ENCODE results near the gene STPG2. TPM values are rescaled to one million over a fixed set of nuclear protein-coding genes. Genes with fewer than 3 reads are reported as not detected.
"Not testable (repeated sequence)": the region's sequence is repeated elsewhere in the genome, so short reads cannot be mapped to it uniquely, and the experiment has no call there.

Gene STPG2
- total RNA-seq, 2 donors from 2014 or later, result not detected

- Histone ChIP-seq H3K4me1 (ENCODE audit: control insufficient read depth in 1 of 2, low read depth in 2 of 2) (no peaks in the 10 kb centered on the region), H3K9me3 (no peaks in the 10 kb centered on the region), H3K27me3 (replicated peaks; ENCODE audit: insufficient read depth) (no peaks in the 10 kb centered on the region), H3K27ac (no peak overlapping the region), H3K4me3 (no peak overlapping the region), H3K36me3 (no peaks in the 10 kb centered on the region)
- ATAC-seq (ENCODE audit: insufficient number of reproducible peaks, low FRiP score, low read depth) (no peak), DNase-seq (ENCODE audit: low spot score) (no peak)
- TF ChIP-seq CTCF (IDR thresholded peaks at IDR 0.05), result no peak
These were observed 560.4 kb downstream of the STPG2 start for GRCh38 chr4:97582890-97583289.

GRCh38 chr4:97577004-97577403 lies 566.3 kb downstream of the STPG2 start:
- Histone ChIP-seq H3K27ac (no peak overlapping the region), H3K9me3 (no peaks in the 10 kb centered on the region), H3K36me3 (no peaks in the 10 kb centered on the region), H3K27me3 (replicated peaks; ENCODE audit: insufficient read depth) (no peaks in the 10 kb centered on the region), H3K4me3 (no peak overlapping the region), H3K4me1 (ENCODE audit: control insufficient read depth in 1 of 2, low read depth in 2 of 2) (no peaks in the 10 kb centered on the region)
- ATAC-seq (ENCODE audit: insufficient number of reproducible peaks, low FRiP score, low read depth), result peak; percentile 26
- TF ChIP-seq CTCF (IDR thresholded peaks at IDR 0.05), result no peak
- no peak for DNase-seq (ENCODE audit: low spot score)

GRCh38 chr4:97560009-97560408 lies 583.3 kb downstream of the STPG2 start:
- H3K9me3 ChIP-seq, result peaks cover 2% of the 10 kb centered on the region
- H3K4me1 ChIP-seq (ENCODE audit: control insufficient read depth in 1 of 2, low read depth in 2 of 2), result no peaks in the 10 kb centered on the region
- TF ChIP-seq CTCF (IDR thresholded peaks at IDR 0.05), result no peak
- H3K27me3 ChIP-seq (replicated peaks; ENCODE audit: insufficient read depth), result no peaks in the 10 kb centered on the region
- ATAC-seq (ENCODE audit: insufficient number of reproducible peaks, low FRiP score, low read depth) (no peak), DNase-seq (ENCODE audit: low spot score) (no peak)
- H3K27ac ChIP-seq, result no peak overlapping the region
- H3K36me3 ChIP-seq, result no peaks in the 10 kb centered on the region
- H3K4me3 ChIP-seq, result no peak overlapping the region

GRCh38 chr4:97558204-97558778 lies 585.0 kb downstream of the STPG2 start:
- H3K36me3 ChIP-seq, result no peaks in the 10 kb centered on the region
- H3K9me3 ChIP-seq, result peaks cover 2% of the 10 kb centered on the region
- no peak overlapping the region for H3K4me3 ChIP-seq
- H3K27ac ChIP-seq, result no peak overlapping the region
- ATAC-seq (ENCODE audit: insufficient number of reproducible peaks, low FRiP score, low read depth) (no peak), DNase-seq (ENCODE audit: low spot score) (no peak)
- no peaks in the 10 kb centered on the region for H3K27me3 ChIP-seq (replicated peaks; ENCODE audit: insufficient read depth)
- no peaks in the 10 kb centered on the region for H3K4me1 ChIP-seq (ENCODE audit: control insufficient read depth in 1 of 2, low read depth in 2 of 2)
- TF ChIP-seq CTCF (IDR thresholded peaks at IDR 0.05), result no peak

- not testable (repeated sequence) for H3K36me3 ChIP-seq; H3K9me3 ChIP-seq; H3K4me3 ChIP-seq; DNase-seq (ENCODE audit: low spot score); H3K27me3 ChIP-seq (replicated peaks; ENCODE audit: insufficient read depth); H3K27ac ChIP-seq; H3K4me1 ChIP-seq (ENCODE audit: control insufficient read depth in 1 of 2, low read depth in 2 of 2); ATAC-seq (ENCODE audit: insufficient number of reproducible peaks, low FRiP score, low read depth)
These were observed 592.6 kb downstream of the STPG2 start for GRCh38 chr4:97550637-97551036.

GRCh38 chr4:97548943-97549583 lies 594.2 kb downstream of the STPG2 start:
- DNase-seq (ENCODE audit: low spot score), result no peak
- Histone ChIP-seq H3K9me3 (no peaks in the 10 kb centered on the region), H3K27ac (no peak overlapping the region), H3K36me3 (no peaks in the 10 kb centered on the region), H3K4me3 (no peak overlapping the region), H3K27me3 (replicated peaks; ENCODE audit: insufficient read depth) (no peaks in the 10 kb centered on the region), H3K4me1 (ENCODE audit: control insufficient read depth in 1 of 2, low read depth in 2 of 2) (no peaks in the 10 kb centered on the region)
- ATAC-seq (ENCODE audit: insufficient number of reproducible peaks, low FRiP score, low read depth), result no peak
- no peak for TF ChIP-seq CTCF (IDR thresholded peaks at IDR 0.05)

All from thoracic aorta (tissue), 2 donors.